Measurements from ENCODE around the gene GIGYF1.

- TF ChIP-seq, protein P1, sequence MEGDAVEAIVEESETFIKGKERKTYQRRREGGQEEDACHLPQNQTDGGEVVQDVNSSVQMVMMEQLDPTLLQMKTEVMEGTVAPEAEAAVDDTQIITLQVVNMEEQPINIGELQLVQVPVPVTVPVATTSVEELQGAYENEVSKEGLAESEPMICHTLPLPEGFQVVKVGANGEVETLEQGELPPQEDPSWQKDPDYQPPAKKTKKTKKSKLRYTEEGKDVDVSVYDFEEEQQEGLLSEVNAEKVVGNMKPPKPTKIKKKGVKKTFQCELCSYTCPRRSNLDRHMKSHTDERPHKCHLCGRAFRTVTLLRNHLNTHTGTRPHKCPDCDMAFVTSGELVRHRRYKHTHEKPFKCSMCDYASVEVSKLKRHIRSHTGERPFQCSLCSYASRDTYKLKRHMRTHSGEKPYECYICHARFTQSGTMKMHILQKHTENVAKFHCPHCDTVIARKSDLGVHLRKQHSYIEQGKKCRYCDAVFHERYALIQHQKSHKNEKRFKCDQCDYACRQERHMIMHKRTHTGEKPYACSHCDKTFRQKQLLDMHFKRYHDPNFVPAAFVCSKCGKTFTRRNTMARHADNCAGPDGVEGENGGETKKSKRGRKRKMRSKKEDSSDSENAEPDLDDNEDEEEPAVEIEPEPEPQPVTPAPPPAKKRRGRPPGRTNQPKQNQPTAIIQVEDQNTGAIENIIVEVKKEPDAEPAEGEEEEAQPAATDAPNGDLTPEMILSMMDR (IDR thresholded peaks at IDR 0.05; ENCODE audit: poor library complexity, severe bottlenecking) = no peak
- TF ChIP-seq EP300 (conservative IDR thresholded peaks at IDR 0.05; ENCODE audit: poor library complexity, severe bottlenecking) (no peak), MXI1 (conservative IDR thresholded peaks at IDR 0.05; ENCODE audit: poor library complexity, severe bottlenecking) (no peak), SMC3 (conservative IDR thresholded peaks at IDR 0.05; ENCODE audit: poor library complexity) (no peak), EZH2 (IDR thresholded peaks at IDR 0.05; ENCODE audit: borderline replicate concordance, insufficient read depth, low read length, poor library complexity, severe bottlenecking) (no peak), POLR2AphosphoS5 (IDR thresholded peaks at IDR 0.05) (no peak)
Measured at GRCh38 chr7:100699018-100699417, 5.0 kb upstream of the GIGYF1 start.
